Endothelial cell of umbilical vein (primary cell): ENCODE data around the gene NYAP2. TPM values are rescaled to one million over a fixed set of nuclear protein-coding genes. Genes with fewer than 3 reads are reported as not detected.

Experiments used
- BruUV-seq: library from RNA; stranded (reverse); fragments of 400-500 nt; replicated peaks from 2 replicates; lab custom pipeline; 2021; lab: Mats Ljungman, UMichigan
- CTCF ChIA-PET: fragments of 300-600, 350-600 bp; sonication (Branson Sonifier 250); formaldehyde crosslinking; loops from one replicate; lab custom pipeline; 2021; ENCODE audit warnings: antibody characterized with exemption, inconsistent platforms; lab: Charles Lee
- POLR2A ChIA-PET: fragments of 300-600, 350-600 bp; sonication (Branson Sonifier 250); formaldehyde crosslinking; loops from one replicate; lab custom pipeline; 2021; ENCODE audit warnings: antibody characterized with exemption, inconsistent platforms; lab: Charles Lee
- DNase-seq: peaks from one replicate; pipeline ENCODE4 v3.0.0-alpha.2; 2011; ENCODE audit warnings: low read depth, low spot score
- FAIRE-seq: peaks from 2 replicates; lab custom pipeline; 2011; peaks lifted over from hg19 to GRCh38; lab: Jason Lieb, UNC
- H2AFZ ChIP-seq: 2 replicates; pipeline ENCODE4 v1.6.0; 2012; ENCODE audit warnings: low read depth, low read length, control low read depth, inconsistent platforms
- H3K27ac ChIP-seq: 2 replicates; pipeline ENCODE4 v1.5.1; 2011; ENCODE audit warnings: low read depth, mild to moderate bottlenecking, control low read depth, low read length, moderate library complexity; ENCODE audit not compliant: insufficient read depth
- H3K27me3 ChIP-seq, 2 experiments: 2 replicates each; pipeline versions ENCODE4 v1.6.0 to v1.6.1; 2011; ENCODE audit warnings: low read length in 2 of 2, mixed read lengths in 1 of 2; ENCODE audit not compliant: control insufficient read depth in 2 of 2, insufficient read depth in 2 of 2
- H3K36me3 ChIP-seq, 2 experiments: 2 replicates in 1 of 2; 3 replicates in 1 of 2; pipeline ENCODE4 v1.5.1; 2011; ENCODE audit warnings: low read length in 2 of 2, mild to moderate bottlenecking in 1 of 2, moderate library complexity in 1 of 2; ENCODE audit not compliant: control insufficient read depth in 2 of 2, insufficient read depth in 2 of 2; ENCODE audit errors: extremely low read depth in 1 of 2
- H3K4me1 ChIP-seq: 3 replicates; pipeline ENCODE4 v1.5.1; 2011; ENCODE audit warnings: mild to moderate bottlenecking, low read length; ENCODE audit not compliant: control insufficient read depth, insufficient read depth; ENCODE audit errors: extremely low read depth
- H3K4me2 ChIP-seq: 2 replicates; pipeline ENCODE4 v1.6.1; 2011; ENCODE audit warnings: low read length, control low read depth, mixed read lengths; ENCODE audit not compliant: insufficient read depth
- H3K4me3 ChIP-seq, 3 experiments: fragments of 200-600 bp in 1 of 3; sonication (generic), shearing (Covaris generic) in 1 of 3; replicated peaks in 1 of 3; 2 replicates each; pipeline ENCODE4 v1.5.1; 2011 to 2016; ENCODE audit warnings: control low read depth in 3 of 3, low read length in 3 of 3, mild to moderate bottlenecking in 2 of 3, inconsistent platforms in 1 of 3, low read depth in 1 of 3, moderate library complexity in 1 of 3; ENCODE audit not compliant: insufficient read depth in 1 of 3
- H3K79me2 ChIP-seq: 2 replicates; pipeline ENCODE4 v1.6.0; 2012; ENCODE audit warnings: low read length, inconsistent platforms; ENCODE audit not compliant: control insufficient read depth, insufficient read depth
- H3K9ac ChIP-seq: replicated peaks from 2 replicates; pipeline ENCODE3; 2011; ENCODE audit warnings: low read length, control low read depth; ENCODE audit not compliant: insufficient read depth; ENCODE audit errors: extremely low read depth
- H3K9me1 ChIP-seq: replicated peaks from 3 replicates; pipeline ENCODE4 v1.6.0; 2011; ENCODE audit warnings: mild to moderate bottlenecking, low read length; ENCODE audit not compliant: control insufficient read depth, insufficient read depth; ENCODE audit errors: extremely low read depth
- H3K9me3 ChIP-seq: replicated peaks from 2 replicates; pipeline ENCODE4 v1.5.1; 2012; ENCODE audit warnings: low read length, inconsistent platforms; ENCODE audit not compliant: control insufficient read depth, insufficient read depth
- H4K20me1 ChIP-seq: replicated peaks from 2 replicates; pipeline ENCODE3; 2011; ENCODE audit warnings: mild to moderate bottlenecking, low read length; ENCODE audit not compliant: control insufficient read depth, insufficient read depth; ENCODE audit errors: extremely low read depth
- CTCF ChIP-seq, 2 donors: IDR thresholded peaks; 1 replicate in 1 of 2; 2 replicates in 1 of 2; pipeline ENCODE4 v1.5.1; 2011; ENCODE audit warnings: low read length in 2 of 2, mild to moderate bottlenecking in 2 of 2, moderate library complexity in 2 of 2, control low read depth in 1 of 2, inconsistent platforms in 1 of 2, low read depth in 1 of 2; ENCODE audit not compliant: insufficient read depth in 1 of 2; ENCODE audit errors: extremely low read depth in 1 of 2
- EZH2 ChIP-seq: IDR thresholded peaks from 2 replicates; pipeline ENCODE4 v1.6.1; 2012; ENCODE audit warnings: borderline replicate concordance, low read depth, mild to moderate bottlenecking, moderate library complexity, low read length, inconsistent platforms; ENCODE audit not compliant: severe bottlenecking
- FOS ChIP-seq: IDR thresholded peaks from 2 replicates; pipeline ENCODE4 v1.6.1; 2011; ENCODE audit warnings: mild to moderate bottlenecking, low read length, moderate library complexity, borderline replicate concordance; ENCODE audit not compliant: insufficient read depth
- GATA2 ChIP-seq: IDR thresholded peaks from 2 replicates; pipeline ENCODE4 v1.7.0; 2011; ENCODE audit warnings: low read depth, mild to moderate bottlenecking, moderate library complexity, mixed read lengths, low read length; ENCODE audit not compliant: insufficient read length, insufficient read depth
- JUN ChIP-seq: IDR thresholded peaks from 2 replicates; pipeline ENCODE4 v1.6.1; 2011; ENCODE audit warnings: borderline replicate concordance, low read depth; ENCODE audit not compliant: insufficient read length, insufficient read depth
- MAX ChIP-seq: IDR thresholded peaks from 2 replicates; pipeline ENCODE4 v1.6.1; 2011; ENCODE audit not compliant: insufficient read depth, insufficient read length
- MYC ChIP-seq: IDR thresholded peaks from one replicate; pipeline ENCODE4 v1.6.1; 2011; ENCODE audit warnings: mild to moderate bottlenecking, low read depth, low read length
- POLR2A ChIP-seq: IDR thresholded peaks from 2 replicates; pipeline ENCODE4 v1.6.1; 2012; ENCODE audit warnings: low read depth, mild to moderate bottlenecking, control low read depth, low read length
- POLR2AphosphoS5 ChIP-seq: IDR thresholded peaks from 2 replicates; pipeline ENCODE4 v1.6.1; 2012; ENCODE audit warnings: low read depth, mild to moderate bottlenecking, control low read depth, low read length, moderate library complexity; ENCODE audit not compliant: insufficient read depth
- dilution Hi-C: fragments of 300-500 bp; cut with MboI; formaldehyde crosslinking; loops from one replicate; pipeline ENCODE4 v1.15.0; 2019; ENCODE audit warnings: low sequenced_read_pairs; ENCODE audit not compliant: extremely low pct_ligation_motif_present
- intact Hi-C: fragments of 100-400 bp; cut with micrococcal nuclease; formaldehyde crosslinking; loops from one replicate; pipeline ENCODE4 v1.10.0; 2022
- polyA plus RNA-seq, 4 experiments: library from polyadenylated mRNA; depleted of rRNA in 3 of 4; stranded (reverse) in 3 of 4; unstranded in 1 of 4; fragments of >200 nt; gene quantifications; 2 replicates each; pipeline versions ENCODE4 v1.2.1 to v1.2.3, GENCODE V29; 2011 to 2012; ENCODE audit warnings: missing spikeins in 1 of 4
- total RNA-seq: library from RNA; stranded (reverse); gene quantifications from 2 replicates; pipeline ENCODE4 v1.2.3, GENCODE V29; 2021

The NYAP2 gene
- total and polyA plus RNA-seq, 2 donors (not counting 3 experiments of a cell fraction or from before 2014, with no cell fraction given), result not detected

GRCh38 chr2:225630824-225631533 is 231.5 kb downstream of the NYAP2 start:
- Histone ChIP-seq H3K4me2 (no peak overlapping the region), H3K9me3 (no peaks in the 10 kb centered on the region), H3K4me1 (no peaks in the 10 kb centered on the region), H3K9me1 (no peaks in the 10 kb centered on the region), H4K20me1 (no peaks in the 10 kb centered on the region), H3K79me2 (no peaks in the 10 kb centered on the region), H3K9ac (no peak overlapping the region), H3K36me3 (no peaks in the 10 kb centered on the region), H3K27me3 (no peaks in the 10 kb centered on the region), H3K27ac (no peak overlapping the region), H3K4me3 (no peak overlapping the region), H2AFZ (no peak overlapping the region)
- no peak for FAIRE-seq
- CTCF ChIA-PET, result no interaction called here
- BruUV-seq, result no TSS peak
- TF ChIP-seq POLR2A, result no peak
- TF ChIP-seq JUN, result no peak
- no peak for TF ChIP-seq GATA2
- dilution Hi-C loops (no loop called here), intact Hi-C loops (no loop called here)
- POLR2A ChIA-PET, result no interaction called here
- DNase-seq, result no peak

GRCh38 chr2:225632351-225632750 is 232.8 kb downstream of the NYAP2 start:
- Histone ChIP-seq H3K9me1 (no peaks in the 10 kb centered on the region), H3K4me2 (no peak overlapping the region), H3K4me1 (no peaks in the 10 kb centered on the region), H3K27ac (no peak overlapping the region), H3K79me2 (no peaks in the 10 kb centered on the region), H2AFZ (no peak overlapping the region), H3K4me3 (no peak overlapping the region), H3K36me3 (no peaks in the 10 kb centered on the region), H3K27me3 (no peaks in the 10 kb centered on the region), H3K9me3 (no peaks in the 10 kb centered on the region), H3K9ac (no peak overlapping the region), H4K20me1 (no peaks in the 10 kb centered on the region)
- DNase-seq (no peak), FAIRE-seq (no peak)
- dilution Hi-C loops (no loop called here), intact Hi-C loops (no loop called here)
- POLR2A ChIA-PET, result no interaction called here
- BruUV-seq, result no TSS peak
- CTCF ChIA-PET, result no interaction called here
- TF ChIP-seq JUN (no peak), MAX (no peak), GATA2 (no peak), CTCF (IDR thresholded peaks at IDR 0.05; ENCODE audit: extremely low read depth in 1 of 2, insufficient read depth in 1 of 2, low read depth in 1 of 2, low read length in 2 of 2) (no peak), POLR2A (no peak), MYC (no peak), FOS (no peak), POLR2AphosphoS5 (no peak), EZH2 (no peak)
